ENCODE data around the gene PSME3IP1.

Gene PSME3IP1

GRCh38 chr16:57179215-57179828 lies 6.5 kb downstream of the PSME3IP1 start:
- Histone ChIP-seq H3K4me3 (replicated peaks; ENCODE audit: insufficient read depth, low read length) (no peak overlapping the region), H3K27me3 (ENCODE audit: insufficient read depth, poor library complexity, severe bottlenecking) (no peaks in the 10 kb centered on the region), H3K27ac (replicated peaks) (no peak overlapping the region)
- TF ChIP-seq, protein P1, sequence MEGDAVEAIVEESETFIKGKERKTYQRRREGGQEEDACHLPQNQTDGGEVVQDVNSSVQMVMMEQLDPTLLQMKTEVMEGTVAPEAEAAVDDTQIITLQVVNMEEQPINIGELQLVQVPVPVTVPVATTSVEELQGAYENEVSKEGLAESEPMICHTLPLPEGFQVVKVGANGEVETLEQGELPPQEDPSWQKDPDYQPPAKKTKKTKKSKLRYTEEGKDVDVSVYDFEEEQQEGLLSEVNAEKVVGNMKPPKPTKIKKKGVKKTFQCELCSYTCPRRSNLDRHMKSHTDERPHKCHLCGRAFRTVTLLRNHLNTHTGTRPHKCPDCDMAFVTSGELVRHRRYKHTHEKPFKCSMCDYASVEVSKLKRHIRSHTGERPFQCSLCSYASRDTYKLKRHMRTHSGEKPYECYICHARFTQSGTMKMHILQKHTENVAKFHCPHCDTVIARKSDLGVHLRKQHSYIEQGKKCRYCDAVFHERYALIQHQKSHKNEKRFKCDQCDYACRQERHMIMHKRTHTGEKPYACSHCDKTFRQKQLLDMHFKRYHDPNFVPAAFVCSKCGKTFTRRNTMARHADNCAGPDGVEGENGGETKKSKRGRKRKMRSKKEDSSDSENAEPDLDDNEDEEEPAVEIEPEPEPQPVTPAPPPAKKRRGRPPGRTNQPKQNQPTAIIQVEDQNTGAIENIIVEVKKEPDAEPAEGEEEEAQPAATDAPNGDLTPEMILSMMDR (IDR thresholded peaks at IDR 0.05; ENCODE audit: insufficient read depth, low read length), result no peak
- no peak for TF ChIP-seq SPI1 (IDR thresholded peaks at IDR 0.05; ENCODE audit: borderline replicate concordance, low read depth)
- TF ChIP-seq GABPA (IDR thresholded peaks at IDR 0.05; ENCODE audit: low read depth), result no peak
- no peak for TF ChIP-seq POLR2AphosphoS5 (IDR thresholded peaks at IDR 0.05; ENCODE audit: low read depth)
- no peak for TF ChIP-seq REST (IDR thresholded peaks at IDR 0.05; ENCODE audit: insufficient replicate concordance, low read depth)
- DNase-seq (ENCODE audit: low read depth in 1 of 2, low spot score in 1 of 2), result no peak

DNA sequence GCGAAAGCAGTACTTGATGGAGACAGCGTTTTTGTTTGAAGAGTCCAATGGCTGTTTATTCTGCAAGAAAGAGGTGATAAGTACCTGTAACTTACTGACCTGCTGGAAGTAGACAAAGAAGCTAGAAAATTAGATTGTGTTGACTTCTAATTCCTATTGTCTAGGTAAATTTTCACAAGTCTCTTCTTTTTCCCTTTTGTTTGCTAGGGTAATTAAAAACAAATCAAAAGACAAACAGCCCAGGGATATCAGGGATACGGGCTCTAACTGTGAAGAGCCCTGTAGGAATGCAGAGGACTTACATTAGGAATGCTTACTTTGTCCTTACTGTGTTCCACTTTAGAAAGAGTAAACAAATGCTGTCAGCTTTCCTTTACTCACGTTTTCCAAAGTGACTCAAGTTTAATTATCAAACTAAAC lies 7.0 kb downstream of the PSME3IP1 start:
- DNase-seq (ENCODE audit: low read depth in 1 of 2, low spot score in 1 of 2), result no peak

GRCh38 chr16:57178196-57178595 lies 7.6 kb downstream of the PSME3IP1 start:
- DNase-seq (ENCODE audit: low read depth in 1 of 2, low spot score in 1 of 2), result no peak
- H3K27ac ChIP-seq (replicated peaks), result no peak overlapping the region; the same call in 1 of the 2 replicates
- H3K27me3 ChIP-seq (ENCODE audit: insufficient read depth, poor library complexity, severe bottlenecking), result no peaks in the 10 kb centered on the region
- TF ChIP-seq GABPA (IDR thresholded peaks at IDR 0.05; ENCODE audit: low read depth) (no peak), POLR2AphosphoS5 (IDR thresholded peaks at IDR 0.05; ENCODE audit: low read depth) (no peak)
- TF ChIP-seq, protein P1 (IDR thresholded peaks at IDR 0.05; ENCODE audit: insufficient read depth, low read length), result no peak
- H3K4me3 ChIP-seq (replicated peaks; ENCODE audit: insufficient read depth, low read length), result no peak overlapping the region

More for the DNA sequence above, 7.0 kb downstream of the PSME3IP1 start:
- TF ChIP-seq SPI1 (IDR thresholded peaks at IDR 0.05; ENCODE audit: borderline replicate concordance, low read depth) (no peak), POLR2AphosphoS5 (IDR thresholded peaks at IDR 0.05; ENCODE audit: low read depth) (no peak), REST (IDR thresholded peaks at IDR 0.05; ENCODE audit: insufficient replicate concordance, low read depth) (no peak), GABPA (IDR thresholded peaks at IDR 0.05; ENCODE audit: low read depth) (no peak)
- TF ChIP-seq, protein P1 (IDR thresholded peaks at IDR 0.05; ENCODE audit: insufficient read depth, low read length), result no peak
- no peak overlapping the region for H3K4me3 ChIP-seq (replicated peaks; ENCODE audit: insufficient read depth, low read length)
- H3K27me3 ChIP-seq (ENCODE audit: insufficient read depth, poor library complexity, severe bottlenecking), result no peaks in the 10 kb centered on the region
- H3K27ac ChIP-seq (replicated peaks), result no peak overlapping the region; the same call in 1 of the 2 replicates

DNA sequence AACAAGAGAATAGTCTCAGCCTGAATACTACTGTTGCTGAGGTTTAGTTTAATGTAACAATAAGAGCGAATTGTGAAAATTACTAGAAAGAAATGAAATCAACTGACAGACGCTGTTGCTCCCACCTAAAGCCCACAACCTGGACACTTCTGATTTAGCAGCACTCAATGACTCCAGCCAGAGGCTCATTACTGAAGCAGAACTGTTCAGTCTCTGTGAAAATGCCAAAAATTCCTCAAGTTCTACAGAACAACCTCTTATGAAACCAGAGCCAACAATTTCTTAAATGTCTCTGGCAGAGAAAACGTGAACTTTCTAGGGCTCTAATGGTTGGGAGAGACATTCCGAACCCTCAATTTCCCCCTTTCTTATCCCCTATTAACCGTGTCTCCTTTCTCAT lies 9.9 kb downstream of the PSME3IP1 start:
- no peak for TF ChIP-seq GABPA (IDR thresholded peaks at IDR 0.05; ENCODE audit: low read depth)
- no peak for TF ChIP-seq SPI1 (IDR thresholded peaks at IDR 0.05; ENCODE audit: borderline replicate concordance, low read depth)
- Histone ChIP-seq H3K4me3 (replicated peaks; ENCODE audit: insufficient read depth, low read length) (no peak overlapping the region), H3K27me3 (ENCODE audit: insufficient read depth, poor library complexity, severe bottlenecking) (no peaks in the 10 kb centered on the region), H3K27ac (replicated peaks) (no peak overlapping the region)
- DNase-seq (ENCODE audit: low read depth in 1 of 2, low spot score in 1 of 2), result no peak
